COLO829 (cell line): ENCODE measurements around the gene SIGLEC6.

Experiments
- DNase-seq: peaks from one replicate; pipeline ENCODE4 v3.0.0; 2012; ENCODE audit warnings: low spot score

Gene SIGLEC6

DNA sequence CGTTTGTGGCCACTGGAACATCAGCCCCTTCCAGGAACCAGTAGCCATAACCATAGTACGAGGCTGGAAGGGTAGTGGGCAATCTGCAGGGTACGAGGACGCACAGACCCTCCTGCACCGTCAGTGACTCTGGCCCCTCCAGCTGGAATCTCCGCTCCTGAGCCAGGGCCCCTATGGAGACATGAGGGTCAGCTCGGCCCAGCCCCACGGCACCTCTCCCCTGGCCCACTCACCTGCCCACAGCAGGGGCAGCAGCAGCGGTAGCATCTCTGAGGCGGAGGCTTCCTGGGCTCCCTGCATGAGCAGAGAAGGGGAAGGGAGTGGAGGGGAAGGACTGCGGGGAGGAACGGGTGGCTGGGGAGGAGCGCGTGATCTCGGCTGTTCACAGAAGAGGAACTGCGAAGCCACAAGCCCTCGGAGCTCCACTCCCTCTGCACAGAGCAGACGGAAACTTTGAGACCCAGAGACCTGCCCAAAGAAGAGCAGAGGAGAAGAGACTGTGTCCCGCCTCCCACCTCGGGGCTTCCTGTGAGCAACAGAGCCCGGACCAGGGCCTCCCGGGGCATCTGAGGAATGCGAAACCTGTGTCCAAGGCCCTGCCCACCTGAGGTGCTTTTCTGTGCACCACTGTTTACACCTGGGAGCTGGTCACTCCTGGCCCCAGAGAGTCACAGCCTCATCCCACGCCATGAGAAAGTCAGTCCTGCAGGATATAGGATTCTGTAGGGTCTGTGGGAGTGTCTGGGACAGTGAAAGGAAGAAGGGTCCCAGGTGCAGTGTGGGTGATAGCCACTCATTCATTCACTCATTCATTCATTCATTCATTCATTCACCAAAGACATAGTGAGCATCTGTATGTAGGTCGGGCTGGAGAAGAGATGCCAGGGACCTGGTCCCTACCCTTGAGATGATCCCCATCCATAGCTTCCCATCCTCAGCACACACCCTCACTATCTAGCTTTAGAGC is at the start of gene SIGLEC6:
Gene SIGLEC6 (minus strand): TSS at position 322 of the 967 bp plus-strand sequence. CDS start 22 bp downstream, at position 300.
- DNase-seq: no peak

DNA sequence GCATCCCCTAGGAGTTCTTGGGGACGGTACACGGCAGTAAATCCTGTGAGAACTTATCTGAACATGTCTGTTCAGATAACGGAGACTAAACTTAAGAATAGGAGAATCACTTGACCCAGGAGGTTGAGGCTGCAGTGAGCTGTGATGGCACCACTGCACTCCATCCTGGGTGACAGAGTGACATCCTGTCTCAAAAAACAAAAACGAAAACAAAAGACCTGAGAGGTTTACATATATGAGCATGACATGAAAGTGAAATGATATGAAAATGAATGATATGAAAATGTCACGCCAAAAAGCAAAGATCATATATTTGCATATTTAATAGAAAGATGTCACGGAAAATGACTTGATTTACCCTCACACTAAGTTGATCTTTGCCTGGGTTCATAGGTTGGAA is 45.4 kb upstream of the SIGLEC6 start:
- DNase-seq: no peak

DNA sequence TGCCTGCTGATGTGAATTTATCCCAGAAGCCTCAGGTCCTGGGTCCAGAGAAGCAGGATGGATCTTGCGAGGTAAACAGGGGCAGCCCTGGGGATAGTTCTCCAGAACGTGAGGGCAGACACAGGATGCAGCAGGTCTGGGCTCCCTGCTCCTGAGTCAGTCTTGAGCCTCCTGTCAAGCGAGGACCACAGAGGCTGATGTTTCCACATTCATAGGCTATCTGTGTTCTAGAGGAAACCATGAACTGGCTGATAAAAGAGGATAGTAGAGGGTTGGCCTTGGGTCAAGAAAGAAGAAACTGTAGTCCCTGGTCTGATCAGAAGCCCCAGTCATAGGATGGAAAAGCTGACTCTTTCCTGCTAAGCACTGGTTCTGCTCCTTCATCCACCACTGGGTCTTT is 41.9 kb upstream of the SIGLEC6 start:
- DNase-seq: no peak

DNA sequence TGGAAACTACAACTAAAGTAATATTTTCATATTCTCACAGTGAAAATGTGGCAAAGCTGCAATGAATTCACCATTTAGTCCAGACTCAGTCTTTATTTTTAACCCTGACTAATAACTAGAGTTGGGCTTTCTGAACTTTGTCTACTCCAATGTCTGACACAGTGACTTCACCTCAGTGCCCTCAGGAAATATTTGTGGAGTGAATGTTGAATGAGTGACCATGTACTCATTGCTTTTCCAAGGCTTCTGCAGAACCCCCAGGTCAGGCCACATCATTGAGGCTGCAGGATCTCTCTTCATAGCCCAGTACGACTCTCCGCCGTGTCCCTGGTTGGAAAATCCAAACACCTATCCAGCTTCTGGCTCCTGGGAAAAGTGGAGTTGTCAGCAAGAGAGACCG is 41.4 kb upstream of the SIGLEC6 start:
- DNase-seq: no peak

DNA sequence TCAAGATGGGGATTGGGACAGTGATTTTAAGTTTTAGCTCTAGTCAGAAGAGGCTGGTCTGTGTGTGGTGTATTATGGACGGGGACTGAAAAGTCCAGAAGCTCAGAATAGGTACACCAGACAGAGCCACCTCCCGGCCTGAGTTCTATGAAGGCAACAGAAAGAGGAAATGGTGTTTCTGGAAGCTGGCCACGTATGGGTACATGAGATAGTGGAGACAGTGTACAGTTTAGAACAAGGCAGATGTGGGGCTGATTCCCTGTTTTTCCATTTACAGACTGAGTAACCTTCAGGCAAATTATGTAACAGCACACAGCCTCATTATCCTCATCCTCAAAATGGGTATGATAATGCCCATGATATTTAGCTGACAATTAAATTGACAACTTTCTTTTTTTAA is 40.9 kb upstream of the SIGLEC6 start:
- DNase-seq: no peak

DNA sequence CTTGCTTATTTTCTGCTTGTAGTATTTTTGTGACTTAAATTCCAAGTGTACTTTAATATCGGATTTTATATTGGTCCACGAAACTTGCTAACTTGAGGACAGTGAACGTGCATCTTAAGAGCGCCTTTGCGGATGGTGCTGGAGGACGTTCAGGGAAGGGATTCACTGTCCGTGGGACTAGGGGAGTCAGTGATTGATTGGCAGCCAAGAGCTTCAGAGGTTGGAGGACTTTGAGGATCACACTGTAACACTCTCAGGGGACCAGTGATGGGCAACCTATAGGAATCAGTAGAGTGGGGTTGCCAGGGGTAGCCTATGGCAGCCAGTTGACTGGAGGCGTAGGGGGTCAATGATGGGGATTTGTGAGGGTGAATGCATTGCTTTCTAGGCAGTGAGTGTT is 40.1 kb upstream of the SIGLEC6 start:
- peak; percentile 9 for DNase-seq

DNA sequence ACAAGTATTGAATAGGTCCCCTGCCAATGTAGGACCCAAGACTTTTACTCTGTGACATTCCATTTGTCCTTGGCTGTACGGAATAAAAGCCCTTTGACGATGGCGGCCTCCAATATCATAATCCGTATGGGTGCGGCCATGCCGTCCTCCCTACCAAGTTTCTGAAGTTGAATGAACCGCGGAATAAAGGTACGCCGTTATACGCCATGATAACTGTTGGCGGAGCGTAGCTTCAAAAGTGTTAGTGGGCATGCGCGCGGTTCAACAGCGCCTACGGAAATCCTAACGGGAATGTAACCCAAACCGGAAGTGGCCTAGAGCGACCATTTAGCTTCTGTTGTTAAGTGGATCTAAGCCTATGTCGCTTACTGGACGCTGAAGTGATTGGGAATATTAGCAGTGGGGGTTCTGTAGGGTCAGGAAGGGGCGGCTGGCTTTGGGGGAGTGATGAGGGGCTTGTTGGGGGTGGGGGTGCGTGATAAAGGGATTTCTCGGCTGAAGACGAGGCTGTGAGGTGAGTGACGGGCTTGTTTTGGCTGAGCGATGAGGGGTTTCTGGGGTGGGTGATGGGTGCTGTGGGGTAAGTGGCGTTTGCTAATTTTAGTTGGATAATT is 39.6 kb upstream of the SIGLEC6 start, which contains the start of gene ZNF175:
Gene ZNF175 (plus strand): TSS at position 322 of the 614 bp plus-strand sequence. CDS start 2,047 bp downstream, outside the sequence.
- peak; percentile 98 for DNase-seq

DNA sequence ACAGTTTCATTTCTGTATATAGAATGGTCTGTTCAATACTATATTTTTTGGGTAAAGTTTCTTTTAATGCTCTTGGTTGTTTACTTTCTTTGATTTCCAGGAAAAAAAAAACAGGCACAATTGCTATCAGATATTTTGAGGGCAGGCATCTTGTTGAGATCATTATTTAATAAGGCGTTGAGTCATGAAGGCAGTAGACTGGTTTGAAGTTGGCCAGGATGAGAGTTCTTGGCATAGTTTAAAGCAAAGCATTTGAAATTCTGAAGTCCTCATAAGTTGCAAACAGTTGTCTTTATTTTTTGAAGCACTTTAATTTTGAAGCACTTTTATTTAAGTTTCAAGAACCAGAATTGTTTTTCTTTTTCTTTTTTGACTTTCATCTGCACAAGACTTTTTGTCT is 37.0 kb upstream of the SIGLEC6 start:
- DNase-seq: no peak

DNA sequence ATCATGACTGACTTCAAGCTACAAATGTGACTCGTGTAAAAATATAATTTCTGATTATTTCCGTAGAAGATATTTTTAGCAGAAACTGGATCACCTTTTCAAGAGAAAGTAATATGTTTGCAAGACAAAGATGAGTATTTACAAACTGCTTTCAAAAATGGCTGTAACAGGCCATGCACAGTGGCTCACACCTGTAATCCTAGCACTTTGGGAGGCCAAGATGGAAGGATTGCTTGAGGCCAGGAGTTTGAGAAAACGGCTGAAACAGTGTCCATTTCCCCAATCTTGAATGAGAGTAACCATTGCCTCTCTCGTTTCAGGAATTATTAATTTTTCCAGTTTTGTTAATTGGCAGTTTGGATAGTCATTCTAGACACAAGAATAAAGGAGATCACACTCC is 36.1 kb upstream of the SIGLEC6 start:
- DNase-seq: no peak

DNA sequence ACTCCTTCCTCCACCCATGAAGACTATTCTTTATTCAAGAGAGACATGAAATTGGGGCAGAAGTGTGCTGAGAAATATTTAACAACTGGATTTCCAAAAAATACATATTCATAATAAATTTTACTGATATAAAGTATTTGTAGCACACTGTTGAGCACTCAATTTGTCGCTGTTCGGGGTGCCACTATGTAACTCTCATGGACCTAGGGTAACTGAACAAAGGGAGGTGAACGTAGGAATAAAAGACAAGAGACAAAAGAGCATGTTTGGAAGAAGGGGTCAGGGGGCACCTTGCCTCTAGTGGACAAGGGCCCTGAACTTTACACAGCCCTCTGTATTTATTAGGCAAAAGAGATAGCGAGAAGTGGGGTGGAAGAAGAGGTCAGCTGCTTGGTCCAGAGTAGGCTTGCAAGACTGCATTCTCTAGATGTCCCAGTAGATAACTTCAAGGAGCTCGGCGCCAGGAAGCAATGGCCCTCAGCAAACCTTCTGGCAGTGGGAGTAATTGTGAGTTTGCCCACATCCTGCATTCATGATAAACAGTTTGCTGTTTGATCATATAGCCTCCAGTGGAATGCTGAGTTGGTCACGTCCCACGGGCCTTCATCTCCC is 35.1 kb upstream of the SIGLEC6 start:
- DNase-seq: no peak

DNA sequence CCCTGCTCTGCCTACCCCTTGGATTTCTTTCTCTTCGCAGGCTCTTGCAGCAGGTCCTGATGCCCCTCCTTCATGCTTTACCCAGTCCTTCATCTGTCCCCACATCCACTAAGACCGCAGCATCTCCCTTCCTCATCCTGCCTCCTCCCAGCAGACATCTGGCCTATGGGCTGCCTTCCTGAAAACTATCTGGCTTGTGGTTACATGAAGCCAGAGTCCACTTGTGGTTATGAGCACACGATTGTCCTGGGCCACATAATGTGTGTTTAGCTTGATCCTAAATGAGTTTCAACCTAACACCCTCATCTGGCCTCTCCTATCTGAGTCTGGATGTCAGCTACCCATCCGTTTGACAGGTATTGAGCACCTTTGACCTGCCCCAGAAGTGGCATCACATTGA is 34.1 kb upstream of the SIGLEC6 start:
- DNase-seq: no peak

DNA sequence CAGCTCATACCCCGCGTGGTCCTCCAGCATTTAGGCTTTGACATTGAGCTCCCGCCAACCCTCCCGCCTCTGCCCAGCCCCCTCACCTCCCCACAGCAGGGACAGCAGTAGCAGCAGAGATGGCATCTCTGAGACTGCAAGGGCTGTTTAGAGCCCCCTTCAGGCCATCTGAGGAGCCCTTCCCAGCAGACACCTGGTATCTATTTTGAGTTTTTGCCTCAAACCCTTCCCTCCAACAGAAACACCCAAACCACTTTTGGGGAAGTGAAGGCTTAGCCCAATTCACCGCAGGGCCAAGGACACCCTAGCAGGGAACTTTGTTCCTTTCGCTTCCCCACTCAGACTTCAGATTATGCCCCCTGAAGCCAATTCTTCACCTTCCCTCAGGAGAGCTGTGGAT is 33.3 kb upstream of the SIGLEC6 start:
- no peak for DNase-seq

DNA sequence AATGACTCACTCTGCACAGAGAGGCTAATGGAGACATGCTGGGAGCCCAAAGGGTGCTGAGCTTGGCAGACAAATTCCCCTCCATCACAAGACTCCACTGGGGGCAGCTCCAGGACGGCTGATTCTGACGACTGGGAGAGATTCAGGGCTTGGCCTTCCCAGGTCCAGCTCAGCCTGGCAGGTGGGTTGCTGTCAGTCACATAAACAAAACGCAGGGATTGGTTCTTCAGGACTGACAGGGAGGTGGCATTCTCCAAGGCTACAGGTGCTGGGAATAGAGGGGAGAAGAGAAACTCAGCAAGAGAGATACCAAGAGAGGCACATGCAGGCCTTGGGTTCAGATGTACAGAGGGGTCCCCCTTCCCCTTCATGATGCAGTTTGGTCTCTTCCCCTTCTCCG is 28.9 kb upstream of the SIGLEC6 start:
- DNase-seq: no peak

DNA sequence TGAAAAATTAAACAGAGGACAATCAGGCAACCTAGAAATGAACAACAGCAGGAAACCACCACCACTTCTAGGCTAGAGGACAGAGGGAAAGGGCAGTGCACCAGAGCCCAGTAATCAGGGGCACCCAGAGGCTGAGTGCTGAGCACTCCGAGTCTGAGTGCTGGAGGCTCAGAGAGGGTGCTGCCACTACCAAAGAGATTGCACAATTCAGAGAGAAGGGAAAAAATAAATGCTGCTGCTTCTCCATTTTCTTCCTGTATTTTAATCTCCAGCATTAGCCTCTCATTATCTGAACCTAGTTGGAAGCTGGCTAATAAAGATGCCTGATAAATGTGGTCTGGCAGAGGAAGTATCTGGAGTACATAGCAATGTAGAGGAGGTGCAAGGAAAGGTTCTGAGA is 27.8 kb upstream of the SIGLEC6 start:
- no peak for DNase-seq

DNA sequence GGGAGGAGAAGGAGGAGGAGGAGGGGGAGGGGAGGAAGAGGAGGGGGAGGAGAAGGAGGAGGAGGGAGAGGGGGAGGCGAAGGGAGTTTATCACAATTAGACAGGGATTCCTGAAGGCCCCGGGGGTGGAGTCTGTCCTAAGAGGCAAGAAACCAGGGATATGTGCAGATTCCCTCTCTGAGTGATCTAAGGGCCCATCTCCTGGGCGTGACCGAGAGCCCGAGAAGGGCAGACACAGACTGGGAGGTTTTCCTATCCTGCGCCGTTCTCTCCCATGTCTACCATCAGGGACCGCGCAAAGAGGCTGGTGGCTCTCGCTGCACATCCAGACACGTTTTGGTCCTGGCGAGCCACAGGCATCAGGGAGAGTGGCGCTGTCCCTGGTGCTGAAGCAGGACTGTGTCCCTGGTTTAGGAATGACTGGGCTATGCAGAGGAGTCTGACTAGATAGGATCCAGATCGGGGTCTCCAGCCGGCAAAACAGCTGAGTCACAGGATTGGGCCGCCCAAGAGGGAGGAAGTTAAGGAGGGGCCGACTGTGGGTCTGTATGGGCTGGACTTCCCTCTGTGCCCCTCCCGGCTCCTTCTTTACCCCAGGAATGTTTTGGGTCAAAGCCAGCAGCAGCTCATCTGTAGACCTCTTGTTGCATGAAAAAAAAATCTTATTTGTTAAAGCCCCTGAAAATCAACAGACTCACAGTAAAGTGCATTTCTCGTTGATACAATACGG is 21.7 kb upstream of the SIGLEC6 start:
- peak; percentile 56 for DNase-seq

DNA sequence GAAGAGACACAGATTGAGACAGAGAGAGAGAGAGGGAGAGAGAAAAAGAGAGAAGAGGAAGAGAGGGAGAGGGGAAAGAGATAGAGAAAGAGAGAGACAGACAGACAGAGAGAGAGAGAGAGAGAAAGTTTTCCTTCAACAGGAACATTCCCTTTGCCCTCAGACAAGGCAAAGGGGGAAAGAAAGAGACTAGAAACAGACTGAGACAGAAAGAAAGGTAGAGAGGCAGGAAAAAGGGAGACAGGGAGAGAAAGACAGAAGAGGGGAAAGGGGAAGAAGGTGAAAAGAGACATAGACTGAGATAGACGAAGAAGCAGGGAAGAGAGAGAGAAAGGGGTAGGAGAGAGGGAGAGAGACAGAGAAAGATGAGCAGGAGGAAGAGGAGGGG is 21.1 kb upstream of the SIGLEC6 start:
- no peak for DNase-seq

DNA sequence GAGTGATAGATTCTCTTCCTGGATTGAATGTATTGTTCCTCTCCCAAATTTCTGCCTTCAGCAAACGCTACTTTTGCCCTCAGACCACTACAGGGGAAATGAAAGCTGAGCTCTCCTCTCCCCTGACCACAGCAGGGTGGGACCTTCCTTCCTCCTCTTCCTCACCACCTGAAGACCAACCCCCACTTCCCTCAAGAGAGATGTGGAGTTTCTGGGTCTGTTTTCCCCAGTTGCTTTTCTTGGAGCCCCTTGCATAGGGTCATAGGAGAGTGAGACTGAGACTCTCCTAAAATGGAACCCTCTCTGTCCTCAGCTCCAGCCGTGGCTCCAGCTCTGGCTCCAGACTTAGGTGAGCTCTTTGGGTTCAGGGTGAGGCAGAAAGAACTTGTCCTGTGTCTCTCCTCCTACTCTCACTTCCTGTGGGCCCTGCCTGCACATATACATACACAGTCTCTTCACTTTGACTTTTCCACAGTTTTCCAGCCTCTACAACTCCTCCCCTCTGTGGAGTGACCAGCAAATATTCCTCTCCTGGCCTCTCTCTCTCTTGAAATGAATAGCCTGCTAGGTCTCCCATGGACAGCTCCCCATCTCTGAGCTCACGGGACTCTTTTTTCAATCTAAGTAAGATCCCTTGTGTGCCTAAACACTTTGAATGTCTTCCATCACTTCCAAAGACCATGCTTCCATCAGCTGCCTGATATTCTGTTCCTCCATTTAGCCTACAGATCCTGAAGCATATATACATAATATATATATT is 20.4 kb upstream of the SIGLEC6 start:
- DNase-seq: no peak

DNA sequence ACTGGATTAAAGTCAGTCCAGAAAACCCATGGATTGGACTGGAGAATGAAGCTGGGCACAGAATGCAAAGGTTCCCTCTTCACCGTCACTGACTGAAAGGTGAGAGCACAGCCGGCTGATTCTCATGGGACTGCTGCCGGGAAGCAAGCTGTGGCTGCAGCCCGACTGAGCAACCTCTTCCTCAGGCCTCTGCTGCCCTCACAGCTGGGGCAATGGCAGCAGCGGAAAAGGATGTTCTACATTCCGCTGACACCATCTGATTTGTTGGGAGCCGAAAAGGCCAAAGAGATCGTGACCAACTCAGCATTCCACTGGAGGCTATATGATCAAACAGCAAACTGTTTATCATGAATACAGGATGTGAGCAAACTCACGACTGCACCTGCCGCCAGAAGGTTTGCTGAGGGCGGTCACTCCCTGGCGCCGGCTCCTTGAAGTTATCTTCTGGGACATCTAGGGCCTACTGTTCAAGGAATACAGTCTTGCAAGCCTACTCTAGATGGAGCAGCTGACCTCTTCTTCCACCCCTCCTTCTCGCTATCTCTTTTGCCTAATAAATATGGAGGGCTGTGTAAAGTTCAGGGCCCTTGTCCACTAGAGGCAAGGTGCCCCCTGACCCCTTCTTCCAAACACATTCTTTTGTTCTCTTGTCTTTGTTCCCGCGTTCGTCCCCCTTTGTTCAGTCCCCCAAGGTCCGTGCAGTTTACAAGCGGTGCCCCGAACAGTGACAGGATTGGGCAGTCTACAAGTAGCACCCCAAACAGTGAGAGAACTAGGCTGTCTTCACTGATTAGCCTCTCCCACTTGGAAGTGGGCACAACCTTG is 19.6 kb upstream of the SIGLEC6 start:
- DNase-seq: no peak

DNA sequence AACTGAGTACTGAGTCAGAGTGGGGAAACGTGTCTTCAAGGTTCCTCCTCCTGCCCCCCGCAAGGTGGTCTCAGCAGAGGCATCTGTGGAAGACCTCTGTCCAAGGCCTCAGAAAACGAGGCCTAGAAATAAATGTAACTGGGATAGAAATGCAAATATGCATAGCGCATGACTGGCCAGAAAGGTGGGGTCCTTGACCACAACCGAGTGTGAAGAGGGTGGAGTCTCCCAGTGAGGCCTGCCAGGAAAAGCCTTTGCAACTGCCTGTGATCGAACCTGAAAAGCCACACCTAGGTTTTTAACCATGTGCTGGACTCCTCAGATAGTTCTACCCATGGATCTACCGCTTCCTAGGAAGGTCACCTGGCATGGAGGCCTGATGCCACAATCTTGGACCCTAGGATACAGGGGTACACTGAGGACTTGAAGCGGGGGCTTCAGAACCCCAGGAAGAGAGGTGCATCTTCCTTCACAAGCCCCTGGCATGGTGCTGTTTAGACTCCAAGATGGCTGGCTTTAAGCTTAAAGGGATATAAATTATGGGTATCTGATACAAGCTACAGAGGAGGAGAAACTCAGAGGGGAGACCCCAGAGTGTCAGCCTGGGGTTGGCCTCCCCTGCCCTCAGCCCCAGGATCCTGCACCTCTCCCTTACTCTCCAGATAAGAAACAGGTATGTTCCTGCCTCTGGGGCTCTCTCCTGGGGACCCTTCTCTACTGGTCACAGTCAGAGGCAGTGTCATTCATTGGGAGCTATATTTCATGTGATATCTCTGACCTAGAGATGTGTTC is 18.3 kb upstream of the SIGLEC6 start:
- no peak for DNase-seq

DNA sequence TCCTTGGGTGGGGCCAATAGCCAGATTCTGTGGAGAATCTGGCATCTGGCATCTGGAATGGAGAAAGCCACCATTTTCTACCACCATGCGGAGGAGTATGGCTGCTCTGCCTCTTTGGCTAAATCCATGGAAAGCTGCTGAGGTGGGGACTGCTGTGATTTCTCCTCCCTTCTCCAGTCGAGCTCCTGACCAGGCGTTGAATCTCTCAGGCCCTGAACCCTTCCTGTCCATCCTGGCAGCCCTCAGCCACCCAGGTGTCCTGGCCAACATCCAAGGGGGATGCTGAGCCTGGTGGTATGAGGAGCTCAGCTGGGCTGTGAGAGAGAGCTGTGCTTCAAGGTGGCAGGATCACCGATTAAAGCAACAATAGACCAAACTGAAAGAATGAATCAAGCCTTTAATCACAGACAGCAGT is 17.4 kb upstream of the SIGLEC6 start:
- DNase-seq: no peak
